Fibroblast of gingiva (primary cell): Measurements from ENCODE around the gene ERBB4.

Experiments used
- DNase-seq: peaks from one replicate; pipeline ENCODE4 v3.0.0-alpha.2; 2011; ENCODE audit warnings: low read depth

ERBB4 gene

DNA sequence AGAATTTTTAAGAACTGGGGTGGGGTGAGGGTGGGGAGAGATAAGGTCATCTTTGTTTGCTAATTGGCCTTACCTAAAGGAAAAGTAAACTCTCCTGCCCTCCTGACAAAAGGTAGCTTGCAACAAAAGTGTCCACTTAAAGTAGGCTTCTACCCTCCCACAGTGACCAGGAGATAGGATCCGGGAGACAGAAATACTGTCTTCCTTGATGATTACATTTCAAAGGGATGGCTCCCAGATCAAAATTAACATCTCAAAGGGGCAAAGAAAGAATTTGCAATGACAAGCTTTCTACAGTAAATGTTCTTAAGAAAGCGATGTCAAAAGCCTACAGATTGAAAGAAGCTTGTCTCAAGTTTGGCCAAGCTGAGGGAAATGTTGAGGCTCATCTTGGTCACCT is 1206.9 kb downstream of the ERBB4 start:
- no peak for DNase-seq

- no peak for DNase-seq
These were observed 1208.7 kb downstream of the ERBB4 start for GRCh38 chr2:211329882-211330281.

GRCh38 chr2:211329421-211329820 is 1209.2 kb downstream of the ERBB4 start:
- no peak for DNase-seq

- DNase-seq = no peak
These were observed 1210.5 kb downstream of the ERBB4 start for GRCh38 chr2:211328126-211328525.
